D721Med (cell line): ENCODE measurements around the gene ZNF20.

Experiments used
- DNase-seq: peaks from one replicate; pipeline ENCODE4 v3.0.0; 2011; ENCODE audit warnings: low spot score; ENCODE audit not compliant: insufficient read length
- FAIRE-seq: peaks from 2 replicates; lab custom pipeline; 2011; peaks lifted over from hg19 to GRCh38; lab: Jason Lieb, UNC
- CTCF ChIP-seq: IDR thresholded peaks from 2 replicates; pipeline ENCODE4 v1.5.1; 2012; ENCODE audit warnings: mild to moderate bottlenecking, control low read depth; ENCODE audit not compliant: insufficient read depth; ENCODE audit errors: missing control alignments

ZNF20 gene

GRCh38 chr19:12140545-12141404, 625 bp upstream of the ZNF20 start:
- FAIRE-seq (no peak), DNase-seq (peak; percentile 48)
- peak; percentile 96 for TF ChIP-seq CTCF

GRCh38 chr19:12139269-12139668, 881 bp downstream of the ZNF20 start:
- FAIRE-seq: no peak
- no peak for DNase-seq
- TF ChIP-seq CTCF: no peak

GRCh38 chr19:12137221-12137940, 2.8 kb downstream of the ZNF20 start:
- FAIRE-seq (no peak), DNase-seq (no peak)
- TF ChIP-seq CTCF: peak; percentile 28

- FAIRE-seq (no peak), DNase-seq (no peak)
- TF ChIP-seq CTCF: no peak
Measured at GRCh38 chr19:12133069-12133468, 7.1 kb downstream of the ZNF20 start.

- FAIRE-seq (peak; percentile 88), DNase-seq (no peak)
- peak; percentile 44 for TF ChIP-seq CTCF
Measured at GRCh38 chr19:12126707-12127106, 13.4 kb downstream of the ZNF20 start.

GRCh38 chr19:12117201-12117970, 22.8 kb downstream of the ZNF20 start:
- FAIRE-seq (no peak), DNase-seq (no peak)
- no peak for TF ChIP-seq CTCF
